ENCODE measurements around the gene DGKG.
A peak's percentile ranks its signal among the peaks of the same experiment; 100 is the strongest.

DNA sequence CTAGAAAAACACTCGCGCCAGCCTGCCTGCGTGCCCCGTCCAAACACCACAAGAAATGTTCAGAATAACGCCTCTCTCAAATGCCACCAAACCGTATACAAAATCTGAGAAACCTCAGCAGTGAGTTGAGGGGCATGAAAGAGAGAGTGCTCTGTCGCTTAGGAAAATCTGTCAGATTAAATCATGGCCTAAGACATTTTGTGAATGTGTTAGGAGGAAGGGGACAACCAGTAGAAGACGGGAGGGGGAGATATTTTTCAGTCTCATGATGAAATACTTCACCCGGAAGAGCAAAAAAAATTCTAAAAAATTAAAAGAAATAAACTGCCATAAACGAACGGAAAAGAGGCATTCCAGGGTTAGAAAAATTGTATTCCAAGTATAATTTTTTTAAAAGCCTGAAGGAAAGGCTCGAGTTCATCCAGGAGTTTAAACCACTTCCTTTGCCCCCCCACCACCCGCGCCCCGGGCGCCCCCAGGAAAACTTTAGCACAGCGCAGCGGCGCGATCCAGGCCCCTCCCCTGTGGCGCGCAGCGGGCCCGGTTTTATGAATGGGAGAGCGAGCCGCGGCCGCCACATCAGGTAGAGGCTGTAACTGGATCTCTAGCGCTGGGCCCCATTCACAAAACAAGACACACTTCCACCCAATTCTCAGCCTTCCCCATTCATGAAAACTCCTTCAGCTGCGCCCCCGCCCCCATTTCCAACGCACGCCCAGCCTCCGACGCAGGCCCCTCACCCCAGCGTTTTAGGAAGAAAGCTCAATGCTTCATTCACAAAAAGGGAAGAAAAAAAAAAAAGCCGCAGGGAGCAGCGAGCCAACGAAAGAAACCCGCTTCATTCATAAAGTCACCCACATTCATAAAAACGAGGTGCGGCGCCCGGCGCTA lies 254.6 kb downstream of the DGKG start:
- TF ChIP-seq, protein P1, sequence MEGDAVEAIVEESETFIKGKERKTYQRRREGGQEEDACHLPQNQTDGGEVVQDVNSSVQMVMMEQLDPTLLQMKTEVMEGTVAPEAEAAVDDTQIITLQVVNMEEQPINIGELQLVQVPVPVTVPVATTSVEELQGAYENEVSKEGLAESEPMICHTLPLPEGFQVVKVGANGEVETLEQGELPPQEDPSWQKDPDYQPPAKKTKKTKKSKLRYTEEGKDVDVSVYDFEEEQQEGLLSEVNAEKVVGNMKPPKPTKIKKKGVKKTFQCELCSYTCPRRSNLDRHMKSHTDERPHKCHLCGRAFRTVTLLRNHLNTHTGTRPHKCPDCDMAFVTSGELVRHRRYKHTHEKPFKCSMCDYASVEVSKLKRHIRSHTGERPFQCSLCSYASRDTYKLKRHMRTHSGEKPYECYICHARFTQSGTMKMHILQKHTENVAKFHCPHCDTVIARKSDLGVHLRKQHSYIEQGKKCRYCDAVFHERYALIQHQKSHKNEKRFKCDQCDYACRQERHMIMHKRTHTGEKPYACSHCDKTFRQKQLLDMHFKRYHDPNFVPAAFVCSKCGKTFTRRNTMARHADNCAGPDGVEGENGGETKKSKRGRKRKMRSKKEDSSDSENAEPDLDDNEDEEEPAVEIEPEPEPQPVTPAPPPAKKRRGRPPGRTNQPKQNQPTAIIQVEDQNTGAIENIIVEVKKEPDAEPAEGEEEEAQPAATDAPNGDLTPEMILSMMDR (IDR thresholded peaks at IDR 0.05), result no peak
- peak; percentile 6 for TF ChIP-seq EZH2 (IDR thresholded peaks at IDR 0.05)
